Lower leg skin (tissue), 3 donors: ENCODE data around the gene IP6K1.

Experiments used
- POLR2A ChIP-seq, 2 donors: fragments of 450-650 bp; IDR thresholded peaks; one replicate each; pipeline ENCODE4 v1.6.1; 2016 to 2017; ENCODE audit warnings: antibody characterized with exemption in 2 of 2, mild to moderate bottlenecking in 1 of 2, moderate library complexity in 1 of 2
- TF ChIP-seq, protein P1 (sequence below), 3 donors: fragments of 450-650 bp; IDR thresholded peaks; one replicate each; pipeline ENCODE4 v1.5.1; 2016; ENCODE audit warnings: antibody characterized with exemption in 3 of 3, mild to moderate bottlenecking in 3 of 3, moderate library complexity in 2 of 3

DNA sequence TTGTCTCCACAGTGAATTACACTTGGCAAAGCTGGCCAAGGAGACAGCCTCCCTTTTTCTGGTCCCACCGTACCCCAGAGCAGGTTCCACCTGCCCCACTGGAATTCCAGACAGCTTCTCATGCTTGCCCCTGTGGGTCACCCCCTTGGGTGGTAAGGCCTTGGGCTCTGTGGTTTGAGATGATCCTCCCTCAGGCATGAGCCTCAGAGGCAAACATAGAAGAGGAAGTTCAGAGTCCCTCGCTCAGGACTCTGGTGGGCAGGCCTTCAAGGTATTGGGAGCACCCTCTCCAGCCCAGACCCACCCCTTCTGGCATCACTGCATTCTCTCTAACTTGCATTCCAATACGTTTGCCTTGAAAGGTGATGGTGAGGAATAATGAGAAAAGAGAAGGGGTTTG, 45.0 kb upstream of the IP6K1 start:
- TF ChIP-seq, protein P1, sequence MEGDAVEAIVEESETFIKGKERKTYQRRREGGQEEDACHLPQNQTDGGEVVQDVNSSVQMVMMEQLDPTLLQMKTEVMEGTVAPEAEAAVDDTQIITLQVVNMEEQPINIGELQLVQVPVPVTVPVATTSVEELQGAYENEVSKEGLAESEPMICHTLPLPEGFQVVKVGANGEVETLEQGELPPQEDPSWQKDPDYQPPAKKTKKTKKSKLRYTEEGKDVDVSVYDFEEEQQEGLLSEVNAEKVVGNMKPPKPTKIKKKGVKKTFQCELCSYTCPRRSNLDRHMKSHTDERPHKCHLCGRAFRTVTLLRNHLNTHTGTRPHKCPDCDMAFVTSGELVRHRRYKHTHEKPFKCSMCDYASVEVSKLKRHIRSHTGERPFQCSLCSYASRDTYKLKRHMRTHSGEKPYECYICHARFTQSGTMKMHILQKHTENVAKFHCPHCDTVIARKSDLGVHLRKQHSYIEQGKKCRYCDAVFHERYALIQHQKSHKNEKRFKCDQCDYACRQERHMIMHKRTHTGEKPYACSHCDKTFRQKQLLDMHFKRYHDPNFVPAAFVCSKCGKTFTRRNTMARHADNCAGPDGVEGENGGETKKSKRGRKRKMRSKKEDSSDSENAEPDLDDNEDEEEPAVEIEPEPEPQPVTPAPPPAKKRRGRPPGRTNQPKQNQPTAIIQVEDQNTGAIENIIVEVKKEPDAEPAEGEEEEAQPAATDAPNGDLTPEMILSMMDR (IDR thresholded peaks at IDR 0.05), result no peak
- no peak for TF ChIP-seq POLR2A (IDR thresholded peaks at IDR 0.05)
